ENCODE measurements around the gene ITIH1.

GRCh38 chr3:52783211-52783555 is 5.8 kb downstream of the ITIH1 start:
- no peak for TF ChIP-seq CTCF (IDR thresholded peaks at IDR 0.05)
- TF ChIP-seq EZH2 (IDR thresholded peaks at IDR 0.05): no peak

Measured in neural progenitor cell (in vitro differentiated cells).